C1 segment of cervical spinal cord (tissue), 14 donors: Measurements from ENCODE around the gene ILKAP.

Experiments
- DNase-seq, 14 donors: peaks; one replicate each; lab custom pipeline; 2025; lab: John Stamatoyannopoulos, UW

ILKAP gene

DNA sequence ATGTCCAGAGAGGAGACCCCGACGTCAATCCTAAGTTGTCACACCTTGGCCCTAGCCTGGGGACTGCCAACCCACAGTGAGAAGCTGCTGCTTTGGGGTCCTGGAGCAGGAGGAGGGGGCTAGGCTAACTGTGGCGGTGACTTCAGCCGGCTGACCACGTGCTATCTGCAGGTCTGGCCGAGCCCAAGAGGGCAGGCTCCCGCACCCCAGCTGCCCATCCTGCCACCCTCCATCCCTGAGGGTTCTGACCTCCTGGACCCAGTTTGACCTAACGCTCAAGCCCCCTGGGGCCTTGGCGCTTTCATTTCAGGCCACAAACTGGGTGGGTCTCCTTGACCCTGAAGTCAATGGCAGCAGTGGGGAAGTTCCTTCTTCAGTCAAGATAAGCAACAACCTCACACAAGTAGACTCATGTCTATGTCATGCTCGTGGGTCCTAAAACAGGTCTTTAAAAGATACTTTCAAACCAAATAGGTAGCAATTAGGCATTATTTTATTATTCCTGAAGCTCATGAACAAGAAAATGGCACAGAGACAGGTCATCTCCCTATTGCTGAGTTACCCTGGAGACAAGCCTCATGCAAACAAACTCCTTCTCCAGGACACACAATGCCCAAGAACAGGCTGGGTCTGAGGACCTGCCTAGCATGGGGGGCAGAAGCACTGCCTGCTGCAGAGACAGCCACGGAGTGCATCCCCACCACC lies 34.1 kb upstream of the ILKAP start:
- no peak for DNase-seq

DNA sequence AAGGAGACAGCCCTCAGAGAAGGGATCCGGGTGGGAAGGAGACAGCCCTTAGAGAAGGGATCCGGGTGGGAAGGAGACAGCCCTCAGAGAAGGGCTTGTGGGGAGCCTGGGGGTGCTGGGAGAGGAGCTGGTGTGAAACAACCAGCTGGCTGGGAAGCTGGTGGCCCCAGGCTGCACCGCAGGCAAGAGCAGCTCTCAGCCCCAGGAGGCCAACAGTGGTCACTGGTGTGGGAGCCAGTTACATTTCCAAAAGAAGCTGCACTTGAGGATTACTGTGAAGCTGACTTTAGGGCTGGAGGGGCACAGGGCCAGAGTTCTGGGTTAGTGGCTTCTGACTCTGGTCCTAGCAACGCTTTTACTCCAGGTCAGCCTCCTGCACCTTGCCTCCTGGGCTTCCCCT lies 33.1 kb upstream of the ILKAP start:
- DNase-seq: no peak

DNA sequence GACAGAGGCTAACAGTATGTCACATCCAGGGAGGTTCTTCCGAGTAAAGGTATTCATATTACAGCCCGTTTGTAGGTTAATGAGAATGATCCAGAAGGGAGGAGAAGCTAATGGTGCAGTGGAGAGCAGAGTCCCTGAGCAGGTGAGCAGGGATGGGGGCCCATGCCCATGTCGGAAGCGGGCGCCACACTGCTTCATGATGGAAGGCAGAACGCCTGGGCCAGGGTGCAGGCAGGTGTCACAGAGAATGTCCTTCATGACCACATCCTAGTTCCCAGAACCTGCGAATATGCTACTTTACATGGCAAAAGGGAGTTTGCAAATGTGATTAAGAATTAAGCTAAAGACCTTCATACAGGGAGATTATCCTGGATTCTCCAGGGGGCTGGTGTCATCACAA lies 32.4 kb upstream of the ILKAP start:
- no peak for DNase-seq

DNA sequence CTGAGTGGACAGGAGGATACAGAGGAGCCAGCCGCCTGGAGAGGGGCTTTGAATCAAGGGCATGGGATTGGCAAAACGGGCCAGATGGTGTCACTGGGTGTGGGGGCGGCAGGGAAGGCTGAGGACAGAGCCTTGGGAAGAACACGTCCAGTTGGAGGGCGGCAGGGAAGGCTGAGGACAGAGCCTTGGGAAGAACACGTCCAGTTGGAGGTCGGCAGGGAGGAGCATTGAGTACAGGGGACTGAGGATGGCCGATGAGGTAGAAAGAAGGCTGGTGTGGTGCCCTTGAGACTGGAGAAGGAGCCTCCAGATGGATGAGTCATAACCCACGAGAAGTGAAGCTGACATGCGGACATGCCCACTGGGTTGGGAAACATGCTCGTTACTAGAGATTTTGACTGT lies 31.8 kb upstream of the ILKAP start:
- no peak for DNase-seq

DNA sequence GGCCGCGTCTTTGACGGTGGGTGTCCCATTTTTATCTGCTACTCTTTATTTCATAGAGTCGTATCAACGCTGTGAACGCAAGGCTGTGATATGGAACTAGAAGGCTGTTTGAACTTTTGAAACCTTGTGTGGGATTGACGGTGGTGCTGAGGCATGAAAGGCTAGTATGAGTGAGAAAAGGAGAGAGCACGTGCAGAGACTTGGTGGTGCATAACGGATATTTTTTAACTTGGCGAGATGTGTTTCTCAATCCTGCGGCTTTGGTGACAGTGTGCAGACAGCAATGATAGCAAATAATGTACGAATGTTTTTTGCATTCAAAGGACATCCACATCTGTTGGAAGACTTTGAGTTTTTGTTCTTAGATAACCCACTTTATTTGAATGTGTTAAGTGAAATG lies 30.1 kb upstream of the ILKAP start:
- no peak for DNase-seq

DNA sequence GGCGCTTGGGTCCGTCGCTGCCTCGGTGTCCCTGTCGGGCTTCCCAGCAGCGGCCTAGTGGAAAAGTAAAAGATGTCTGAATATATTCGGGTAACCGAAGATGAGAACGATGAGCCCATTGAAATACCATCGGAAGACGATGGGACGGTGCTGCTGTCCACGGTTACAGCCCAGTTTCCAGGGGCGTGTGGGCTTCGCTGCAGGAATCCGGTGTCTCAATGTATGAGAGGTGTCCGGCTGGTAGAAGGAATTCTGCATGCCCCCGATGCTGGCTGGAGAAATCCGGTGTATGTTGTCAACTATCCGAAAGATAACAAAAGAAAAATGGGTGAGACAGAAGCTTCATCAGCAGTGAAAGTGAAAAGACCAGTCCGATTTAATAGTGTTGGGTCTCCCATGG lies 28.3 kb upstream of the ILKAP start:
- no peak for DNase-seq

DNA sequence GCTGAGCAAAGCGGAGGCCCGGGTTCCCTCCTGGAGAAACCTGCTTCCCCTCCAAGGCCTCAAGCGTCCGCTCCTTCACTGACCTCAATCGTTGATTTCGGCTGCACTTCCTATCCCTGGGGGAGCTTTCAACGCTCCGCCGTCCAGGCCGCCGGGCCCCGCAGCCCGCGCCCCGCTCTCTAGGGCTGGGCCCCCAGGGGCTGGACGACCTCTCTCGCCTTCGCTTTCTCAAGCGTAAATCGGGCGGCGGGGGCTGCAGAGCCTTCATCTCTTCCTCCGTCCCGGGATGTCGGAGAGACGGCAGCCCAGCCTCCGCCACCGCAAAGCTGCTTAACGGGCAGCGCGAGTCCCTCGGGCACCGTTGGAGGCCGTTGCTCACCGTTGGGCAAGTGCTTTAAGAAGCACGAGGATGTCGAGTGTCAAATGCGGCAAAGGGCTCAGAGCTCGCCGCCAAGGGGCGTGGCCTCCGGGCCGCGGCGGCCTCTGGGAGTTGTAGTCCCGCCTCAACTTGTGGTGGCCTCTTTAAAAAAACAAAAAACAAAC lies 27.8 kb upstream of the ILKAP start:
- DNase-seq: peak in 12 of 14 donors; percentile 18 to 75 (median 60)

DNA sequence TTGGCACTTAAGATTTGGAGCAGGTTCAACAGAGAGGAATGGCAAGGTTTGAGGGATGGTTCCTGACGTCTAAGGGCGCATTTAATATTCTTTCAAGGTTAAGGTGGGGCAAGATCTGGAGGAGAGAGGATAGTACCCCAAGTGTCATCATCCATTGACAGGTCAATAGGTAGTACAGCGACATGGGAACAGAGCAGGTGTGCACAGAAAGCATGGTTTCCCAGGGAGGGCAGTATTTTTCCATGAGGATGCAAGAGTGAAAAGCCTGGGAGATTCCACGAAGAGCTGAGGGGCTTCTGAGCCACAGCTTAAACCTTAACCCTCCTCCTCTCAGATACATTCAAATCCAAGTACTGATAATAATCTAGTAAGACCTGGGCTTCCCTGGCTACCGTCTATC lies 27.2 kb upstream of the ILKAP start:
- DNase-seq: no peak

DNA sequence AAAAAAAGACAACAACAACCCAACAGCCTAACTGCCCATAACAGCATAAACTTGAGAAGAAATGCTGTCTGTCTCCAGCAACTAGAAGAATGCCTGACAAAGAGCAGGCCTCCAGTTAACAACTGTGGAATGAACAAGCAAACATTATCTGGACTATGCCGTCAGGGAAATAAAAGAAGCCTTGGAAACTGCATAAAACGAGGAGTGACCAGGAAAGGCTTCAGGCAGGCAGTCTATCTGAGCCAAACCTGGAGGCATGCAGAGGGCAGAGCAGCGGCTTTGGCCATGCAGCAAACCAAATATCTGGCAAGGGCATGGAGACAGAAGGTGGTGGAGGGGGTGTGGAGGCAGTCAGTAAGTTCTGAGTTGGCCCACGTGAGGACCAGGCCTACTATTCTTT lies 25.2 kb upstream of the ILKAP start:
- peak in 1 of 14 donors; percentile 13 for DNase-seq

DNA sequence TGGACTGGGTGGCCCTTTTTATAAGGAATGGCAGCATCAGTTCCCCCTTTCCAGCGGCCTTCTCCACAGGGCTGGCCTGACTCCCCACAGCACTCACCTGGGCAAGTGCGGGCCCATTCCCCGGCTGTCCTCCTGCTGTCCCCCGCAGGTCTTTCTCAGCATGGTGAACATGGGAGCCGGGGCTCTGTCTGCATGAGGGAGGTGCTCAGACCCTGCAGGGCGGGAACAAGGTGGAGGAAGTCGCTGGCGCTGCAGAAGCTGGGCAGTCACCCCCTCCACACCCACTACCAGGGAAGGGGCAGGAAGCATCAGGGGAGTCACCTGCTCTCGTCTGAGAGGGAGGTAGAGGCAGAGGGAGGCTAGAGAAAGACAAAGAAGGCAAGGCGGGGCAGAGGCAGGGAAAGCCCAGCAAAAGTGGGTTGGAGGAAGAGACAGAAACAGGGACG lies 24.1 kb upstream of the ILKAP start:
- DNase-seq: no peak

DNA sequence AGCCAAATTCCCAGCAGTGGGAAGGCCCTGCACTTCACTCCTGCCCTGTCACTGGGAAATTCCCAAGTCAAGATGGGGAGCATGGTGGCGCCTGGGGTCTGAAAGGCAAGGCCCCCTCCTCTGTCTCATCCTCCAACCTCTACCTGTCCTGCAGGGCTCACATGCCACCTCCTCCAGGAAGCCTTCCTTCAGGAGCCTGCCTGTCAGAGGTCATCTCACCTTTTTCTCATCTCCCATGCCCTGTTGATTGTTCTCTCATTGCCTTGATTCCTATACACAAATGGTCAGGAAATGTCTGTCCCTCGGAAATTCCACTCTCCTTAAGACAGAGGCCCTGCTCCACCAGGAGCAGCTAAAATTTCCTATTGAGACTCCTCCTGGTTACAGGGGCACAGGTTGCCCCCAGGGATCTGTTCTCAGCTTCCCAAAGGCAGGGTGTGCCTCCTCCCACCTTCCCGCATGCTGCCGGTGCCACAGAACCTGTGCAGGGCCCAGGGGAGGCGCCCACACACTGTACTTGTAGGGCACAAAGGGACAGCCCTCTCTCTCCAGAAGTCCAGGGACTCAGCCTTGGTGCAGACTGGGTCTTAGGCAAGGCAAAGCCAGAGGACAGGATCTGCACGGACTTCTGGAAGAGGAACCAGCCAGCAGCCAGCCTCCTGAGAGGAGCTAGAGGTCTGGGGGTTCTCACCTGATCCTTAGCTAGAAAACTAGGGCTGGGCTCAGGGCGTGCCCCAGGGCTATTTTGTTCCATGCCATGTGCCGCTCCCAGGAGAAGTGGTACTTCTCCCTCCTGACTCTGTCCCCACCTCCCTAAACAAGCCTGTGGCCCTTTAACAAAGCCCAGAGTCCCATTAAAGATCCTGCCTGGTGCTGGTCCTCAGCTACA lies 23.4 kb upstream of the ILKAP start:
- no peak for DNase-seq

DNA sequence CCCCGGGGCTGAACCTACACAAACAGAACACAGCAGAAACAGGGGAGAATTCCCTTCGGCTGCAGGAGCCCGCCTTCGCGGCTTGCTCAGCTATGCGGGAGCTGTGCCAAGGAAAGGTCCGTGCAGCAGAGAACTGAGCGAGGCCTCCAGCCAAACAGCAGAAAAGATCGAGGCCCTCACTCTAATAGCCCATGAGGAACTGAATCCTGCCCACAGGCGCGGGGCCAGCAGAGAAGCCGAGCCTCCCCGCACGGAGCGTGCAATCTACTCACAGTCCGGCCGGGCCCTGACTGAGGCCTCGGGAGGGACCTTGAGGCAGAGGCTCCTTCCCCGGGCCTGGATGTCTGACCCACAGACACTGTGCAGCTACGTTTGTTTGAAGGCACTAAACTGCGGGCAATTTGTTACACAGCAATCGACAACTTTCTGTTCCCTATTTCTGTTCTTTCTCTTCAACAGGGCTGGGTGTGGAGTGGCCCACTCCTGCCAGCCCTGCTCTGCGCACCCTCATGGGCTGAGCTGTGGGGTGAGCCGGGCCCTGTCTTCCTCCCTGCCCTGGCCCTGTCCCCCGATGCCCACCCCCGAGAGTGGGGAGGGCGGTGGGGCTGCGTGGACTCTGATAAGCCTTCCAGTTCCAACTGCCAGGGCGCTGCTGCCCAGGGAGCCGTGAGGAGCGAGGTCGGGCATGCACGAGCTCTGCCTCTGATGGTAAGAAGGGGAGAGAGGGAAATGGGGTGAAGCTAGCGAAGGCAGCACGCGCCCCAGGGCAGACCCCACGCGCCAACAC lies 22.6 kb upstream of the ILKAP start:
- DNase-seq: no peak

DNA sequence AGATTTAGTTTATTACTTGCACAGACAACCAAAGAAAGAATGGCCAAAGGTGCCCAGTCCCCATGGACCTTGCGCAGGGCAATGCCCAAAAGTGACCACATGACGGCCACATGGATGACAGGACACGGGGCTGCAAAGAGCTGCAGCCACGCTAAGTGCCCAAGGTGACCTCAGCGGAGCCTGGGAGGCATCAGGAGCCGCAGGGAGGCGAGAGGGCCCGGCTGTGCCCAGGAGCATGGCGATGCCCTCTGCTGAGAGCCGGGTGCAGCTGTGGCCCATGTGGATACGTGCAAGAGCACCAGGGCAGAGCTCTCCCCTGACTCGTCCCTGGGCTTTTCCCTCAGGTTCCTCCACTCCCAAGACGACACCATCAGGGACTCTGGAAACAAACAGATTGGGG lies 21.6 kb upstream of the ILKAP start:
- no peak for DNase-seq

DNA sequence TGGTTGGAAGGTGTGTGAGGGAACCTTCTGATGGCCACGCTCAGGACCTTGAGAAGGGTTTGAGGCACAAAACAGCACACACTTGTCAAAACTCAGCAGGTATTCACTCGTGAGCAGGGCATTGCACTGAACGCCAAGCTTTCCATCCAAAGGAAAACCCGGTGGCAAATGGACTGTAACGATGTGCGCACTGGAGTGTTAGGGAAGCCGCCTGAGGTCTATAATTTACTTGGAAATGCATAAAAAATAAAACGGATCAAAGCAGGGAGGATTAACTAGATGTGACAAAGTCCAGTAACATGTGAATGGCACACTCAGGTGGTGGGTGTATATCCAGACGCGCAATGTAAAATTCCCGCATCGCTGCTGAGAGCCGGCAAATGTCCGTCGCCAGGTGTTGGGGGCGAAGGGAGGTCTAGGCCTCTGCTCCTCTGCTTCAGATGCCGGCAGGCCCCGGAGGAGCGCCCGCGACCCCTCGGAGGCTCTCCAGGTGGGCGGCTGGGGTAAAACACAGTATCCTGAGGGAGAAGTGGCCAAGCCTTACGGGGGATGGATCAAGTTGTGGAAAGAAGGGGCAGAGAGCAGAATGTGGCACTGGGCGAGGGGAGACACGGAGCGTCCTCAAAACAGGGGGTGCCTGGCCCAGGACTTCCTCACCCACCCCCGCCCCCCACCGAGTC lies 21.0 kb upstream of the ILKAP start:
- DNase-seq: no peak

DNA sequence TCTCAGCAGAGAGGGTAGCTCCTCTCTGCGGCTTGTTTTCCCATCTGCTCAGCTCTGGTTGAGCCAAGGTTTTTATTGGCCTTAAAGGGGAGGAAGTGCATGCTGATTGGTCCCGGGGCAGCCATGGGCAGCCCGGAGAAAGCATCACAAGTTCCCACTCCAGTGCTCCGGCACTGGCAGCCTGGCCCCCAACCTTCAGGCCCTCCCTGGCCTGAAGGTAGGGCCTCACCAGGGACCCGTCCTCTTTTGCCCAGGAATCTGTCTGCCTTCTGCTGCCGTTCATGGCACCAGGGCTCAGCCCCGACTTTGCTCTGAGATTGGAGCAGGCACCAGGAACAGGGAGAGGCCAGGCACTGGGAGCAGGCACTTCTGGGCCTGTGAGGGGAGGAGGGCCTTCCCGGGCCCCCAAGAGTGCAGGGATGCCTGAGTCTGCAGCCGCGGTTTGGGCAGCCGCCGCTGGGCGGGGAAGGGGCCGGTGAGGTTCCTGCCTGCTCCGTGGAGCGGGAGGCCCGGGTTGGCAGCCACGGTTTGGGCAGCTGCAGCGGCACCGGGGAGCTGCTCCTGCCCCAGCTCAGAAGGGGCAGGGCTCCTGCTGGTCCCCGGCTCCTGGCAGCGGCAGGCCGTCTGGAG lies 17.5 kb upstream of the ILKAP start:
- DNase-seq: peak in 12 of 14 donors; percentile 15 to 92 (median 68)

DNA sequence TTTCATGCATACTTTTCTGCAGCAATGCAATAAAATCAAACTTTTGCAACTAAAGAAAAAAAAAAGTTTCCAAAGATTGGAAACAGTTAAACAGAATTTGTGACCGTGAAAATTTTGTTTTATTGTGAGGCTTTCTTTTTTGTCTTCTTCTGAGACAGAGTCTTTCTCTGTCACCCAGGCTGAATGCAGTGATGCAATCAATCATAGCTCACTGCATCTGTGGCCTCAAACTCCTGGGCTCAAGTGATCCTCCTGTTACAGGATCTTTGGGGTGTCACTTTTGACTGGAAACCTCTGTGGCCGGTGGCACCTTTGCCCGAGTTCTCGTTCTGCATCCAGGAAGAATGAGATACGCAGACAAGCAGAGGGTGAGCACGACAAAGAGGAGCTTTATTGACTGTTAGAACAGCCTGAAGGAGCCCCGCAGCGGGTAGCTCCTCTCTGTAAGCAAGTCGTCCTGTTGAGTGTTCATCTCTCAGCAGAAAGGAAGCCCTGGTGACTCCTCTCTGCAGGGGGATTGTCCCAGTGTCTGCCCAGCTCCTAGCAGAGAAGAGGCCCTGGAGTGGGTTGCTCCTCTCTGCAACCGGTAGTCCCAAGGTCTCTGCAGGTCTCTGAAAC lies 16.9 kb upstream of the ILKAP start:
- DNase-seq: peak in 4 of 14 donors; percentile 66 to 76 (median 72)

DNA sequence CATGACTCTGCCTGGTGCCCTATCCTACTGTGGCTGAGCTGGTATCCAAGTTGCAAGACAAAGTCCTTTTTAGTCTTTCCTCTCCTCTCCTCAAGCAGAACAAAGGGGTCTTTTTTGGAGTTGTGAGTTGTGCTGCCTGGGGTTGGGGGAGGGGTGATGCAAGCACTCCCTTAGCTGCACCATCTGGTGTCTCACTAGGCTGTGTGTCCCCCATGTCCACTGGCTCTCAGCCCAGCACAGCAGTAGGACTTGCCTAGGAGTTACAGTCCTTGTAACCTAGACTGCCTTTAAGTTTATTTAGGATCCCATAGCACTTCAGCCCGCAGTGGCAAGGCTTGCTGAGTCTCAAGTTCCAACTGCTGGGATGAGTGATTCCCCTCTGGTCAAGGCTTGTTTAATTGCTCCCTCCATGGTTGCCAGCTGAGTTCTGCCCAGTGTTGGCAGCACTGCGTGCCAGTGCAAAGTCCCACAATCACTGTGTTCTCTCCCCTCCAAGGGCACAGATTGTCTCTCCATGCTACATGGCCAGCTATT lies 13.2 kb upstream of the ILKAP start:
- DNase-seq: peak in 13 of 14 donors; percentile 24 to 86 (median 76)

DNA sequence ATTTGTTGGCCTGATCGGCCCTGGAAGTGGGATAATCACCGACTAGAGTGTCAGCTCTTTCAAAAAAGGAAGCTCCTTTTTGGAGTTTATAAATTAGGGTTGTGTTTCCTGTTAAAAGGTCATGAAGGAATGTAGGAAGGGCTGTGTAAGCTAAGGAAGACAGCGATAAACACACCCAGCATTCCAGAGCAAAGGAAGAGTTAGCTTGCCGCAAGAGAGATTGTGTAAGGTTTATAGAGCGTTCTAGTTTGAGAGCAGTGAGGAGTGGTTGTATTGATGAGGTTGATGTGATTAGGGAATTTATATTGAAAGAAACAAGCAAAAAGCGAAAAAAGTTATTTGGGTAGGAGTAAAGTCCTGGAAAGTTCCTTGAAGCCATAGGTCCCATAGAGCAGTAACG lies 3.5 kb upstream of the ILKAP start:
- no peak for DNase-seq

DNA sequence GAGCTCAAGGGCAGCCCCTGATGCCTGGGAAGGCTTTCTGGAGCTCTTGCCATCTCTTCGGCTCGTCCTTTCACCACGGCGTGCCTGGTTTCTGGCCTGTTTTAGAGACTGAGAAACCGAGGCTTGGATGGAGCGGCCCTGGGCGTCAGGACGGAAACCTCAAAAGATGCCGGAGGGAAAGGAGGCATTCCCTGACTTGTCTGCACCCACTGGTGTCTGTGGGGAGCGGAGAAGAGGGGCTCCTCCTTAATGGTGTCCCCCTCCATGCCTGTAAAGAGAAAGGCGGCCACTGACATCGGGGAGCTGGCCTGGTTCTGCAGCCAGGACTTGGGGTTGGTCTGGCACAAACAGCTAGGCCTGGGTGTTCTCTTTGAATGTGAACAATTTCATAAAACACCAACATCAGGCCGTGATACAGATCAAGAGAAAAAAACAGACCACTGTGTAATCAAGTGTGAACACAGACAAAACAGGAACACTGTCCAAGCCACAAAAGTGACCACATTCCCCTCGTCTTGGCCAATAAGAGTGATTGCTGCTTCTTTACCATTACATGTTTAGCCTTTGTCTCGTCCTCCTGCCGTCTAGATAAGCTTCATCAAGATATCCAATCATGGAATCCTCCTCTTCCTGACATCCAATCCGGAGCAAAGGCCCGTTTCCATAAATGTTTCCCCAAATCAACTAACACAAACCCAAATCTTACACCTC lies 633 bp upstream of the ILKAP start:
- DNase-seq: no peak
